Measurements from ENCODE around the gene LRRTM3.
A peak's percentile ranks its signal among the peaks of the same experiment; 100 is the strongest.

The LRRTM3 gene

GRCh38 chr10:67017218-67017617 is 91.4 kb downstream of the LRRTM3 start:
- DNase-seq, result no peak

GRCh38 chr10:67022099-67022498 is 96.3 kb downstream of the LRRTM3 start:
- no peak for DNase-seq

- no peak for DNase-seq
Observed at GRCh38 chr10:67033878-67034277, 108.0 kb downstream of the LRRTM3 start.

GRCh38 chr10:67036808-67037207 is 111.0 kb downstream of the LRRTM3 start:
- DNase-seq, result no peak

GRCh38 chr10:67043041-67043440 is 117.2 kb downstream of the LRRTM3 start:
- DNase-seq, result no peak

GRCh38 chr10:67045404-67045803 is 119.6 kb downstream of the LRRTM3 start:
- no peak for DNase-seq

GRCh38 chr10:67046507-67046906 is 120.7 kb downstream of the LRRTM3 start:
- DNase-seq, result no peak

- DNase-seq, result no peak
Observed at GRCh38 chr10:67049988-67050387, 124.2 kb downstream of the LRRTM3 start.

GRCh38 chr10:67050415-67050814 is 124.6 kb downstream of the LRRTM3 start:
- DNase-seq, result peak in 1 of 56 donors; percentile 4

GRCh38 chr10:67072654-67073053 is 146.8 kb downstream of the LRRTM3 start:
- no peak for DNase-seq

- no peak for DNase-seq
Observed at GRCh38 chr10:67075491-67075971, 149.7 kb downstream of the LRRTM3 start.

GRCh38 chr10:67076144-67076543 is 150.3 kb downstream of the LRRTM3 start:
- DNase-seq, result no peak

GRCh38 chr10:67077376-67077775 is 151.5 kb downstream of the LRRTM3 start:
- no peak for DNase-seq

GRCh38 chr10:67079126-67079525 is 153.3 kb downstream of the LRRTM3 start:
- peak in 5 of 56 donors; percentile 3 to 37 (median 9) for DNase-seq

- no peak for DNase-seq
Observed at GRCh38 chr10:67086327-67087134, 160.7 kb downstream of the LRRTM3 start.

- DNase-seq, result no peak
Observed at GRCh38 chr10:67087135-67087425, 161.2 kb downstream of the LRRTM3 start.

- DNase-seq, result peak in 1 of 56 donors; percentile 2
Observed at GRCh38 chr10:67088036-67088435, 162.2 kb downstream of the LRRTM3 start.

GRCh38 chr10:67095531-67095930 is 169.7 kb downstream of the LRRTM3 start:
- DNase-seq, result no peak

- no peak for DNase-seq
Observed at GRCh38 chr10:67098461-67098860, 172.6 kb downstream of the LRRTM3 start.

GRCh38 chr10:67100951-67101350 is 175.1 kb downstream of the LRRTM3 start:
- no peak for DNase-seq

GRCh38 chr10:67107670-67108069 is 181.8 kb downstream of the LRRTM3 start:
- no peak for DNase-seq

GRCh38 chr10:67110286-67110685 is 184.4 kb downstream of the LRRTM3 start:
- DNase-seq, result no peak

- DNase-seq, result no peak
Observed at GRCh38 chr10:67112765-67113164, 186.9 kb downstream of the LRRTM3 start.

GRCh38 chr10:67114945-67115344 is 189.1 kb downstream of the LRRTM3 start:
- DNase-seq, result no peak

Measured in nucleus accumbens (tissue), 56 donors.